Hippocampal formation (tissue), 2 donors: Measurements from ENCODE around the gene ALAS2.
"Not testable (repeated sequence)": the region's sequence is repeated elsewhere in the genome, so short reads cannot be mapped to it uniquely, and the experiment has no call there.

Experiments used
- DNase-seq, 2 donors: peaks; one replicate each; lab custom pipeline; 2025; lab: John Stamatoyannopoulos, UW

ALAS2 gene, protein sequence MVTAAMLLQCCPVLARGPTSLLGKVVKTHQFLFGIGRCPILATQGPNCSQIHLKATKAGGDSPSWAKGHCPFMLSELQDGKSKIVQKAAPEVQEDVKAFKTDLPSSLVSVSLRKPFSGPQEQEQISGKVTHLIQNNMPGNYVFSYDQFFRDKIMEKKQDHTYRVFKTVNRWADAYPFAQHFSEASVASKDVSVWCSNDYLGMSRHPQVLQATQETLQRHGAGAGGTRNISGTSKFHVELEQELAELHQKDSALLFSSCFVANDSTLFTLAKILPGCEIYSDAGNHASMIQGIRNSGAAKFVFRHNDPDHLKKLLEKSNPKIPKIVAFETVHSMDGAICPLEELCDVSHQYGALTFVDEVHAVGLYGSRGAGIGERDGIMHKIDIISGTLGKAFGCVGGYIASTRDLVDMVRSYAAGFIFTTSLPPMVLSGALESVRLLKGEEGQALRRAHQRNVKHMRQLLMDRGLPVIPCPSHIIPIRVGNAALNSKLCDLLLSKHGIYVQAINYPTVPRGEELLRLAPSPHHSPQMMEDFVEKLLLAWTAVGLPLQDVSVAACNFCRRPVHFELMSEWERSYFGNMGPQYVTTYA

DNA sequence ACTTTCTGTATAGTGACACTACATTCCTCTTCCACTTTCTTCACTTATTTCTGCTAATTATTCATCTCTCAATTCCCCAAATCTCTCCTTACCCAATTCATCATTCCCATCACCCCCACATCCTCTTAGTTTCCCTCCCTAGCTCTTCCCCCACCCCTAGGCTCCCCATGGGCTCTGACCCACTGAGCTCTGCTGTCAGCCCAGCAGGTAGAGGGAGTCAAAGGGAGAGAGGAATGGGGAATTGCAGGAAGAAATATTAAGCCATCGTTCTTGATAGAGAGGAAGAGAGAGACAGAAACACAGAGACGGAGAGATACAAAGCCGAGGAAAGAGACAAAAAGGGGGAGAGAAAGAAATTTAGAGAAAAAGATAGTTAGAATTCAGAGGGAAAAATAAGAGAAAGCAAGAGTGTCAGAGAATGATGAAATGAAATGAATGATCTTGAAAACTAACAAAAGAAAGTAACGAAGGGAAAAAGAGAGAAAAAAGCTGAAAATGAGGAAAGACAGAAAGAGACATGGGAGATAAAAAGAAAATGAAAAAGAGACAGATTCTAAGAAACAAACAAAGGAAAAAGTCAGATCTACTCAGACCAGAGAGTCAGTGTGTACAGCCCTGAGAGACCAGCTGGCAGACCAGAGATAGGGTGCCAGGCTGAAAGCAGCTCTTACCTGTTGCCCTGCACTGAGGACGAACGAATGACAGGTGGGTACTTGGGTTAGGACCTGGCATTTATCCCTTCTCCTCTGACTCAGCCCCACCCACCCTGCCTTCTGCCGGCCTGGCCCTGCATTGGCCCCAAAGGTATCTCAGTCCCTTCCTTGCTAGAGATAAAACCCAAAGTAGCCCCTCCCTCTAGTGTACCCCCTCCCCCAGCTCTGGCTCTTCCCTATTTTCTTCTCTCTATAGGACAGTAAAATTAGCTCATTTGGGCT is at the start of gene ALAS2:
ALAS2 (minus strand) TSS at position 707 of the 935 bp plus-strand sequence. CDS start 4,977 bp downstream, outside the sequence.
- DNase-seq, result no peak

DNA sequence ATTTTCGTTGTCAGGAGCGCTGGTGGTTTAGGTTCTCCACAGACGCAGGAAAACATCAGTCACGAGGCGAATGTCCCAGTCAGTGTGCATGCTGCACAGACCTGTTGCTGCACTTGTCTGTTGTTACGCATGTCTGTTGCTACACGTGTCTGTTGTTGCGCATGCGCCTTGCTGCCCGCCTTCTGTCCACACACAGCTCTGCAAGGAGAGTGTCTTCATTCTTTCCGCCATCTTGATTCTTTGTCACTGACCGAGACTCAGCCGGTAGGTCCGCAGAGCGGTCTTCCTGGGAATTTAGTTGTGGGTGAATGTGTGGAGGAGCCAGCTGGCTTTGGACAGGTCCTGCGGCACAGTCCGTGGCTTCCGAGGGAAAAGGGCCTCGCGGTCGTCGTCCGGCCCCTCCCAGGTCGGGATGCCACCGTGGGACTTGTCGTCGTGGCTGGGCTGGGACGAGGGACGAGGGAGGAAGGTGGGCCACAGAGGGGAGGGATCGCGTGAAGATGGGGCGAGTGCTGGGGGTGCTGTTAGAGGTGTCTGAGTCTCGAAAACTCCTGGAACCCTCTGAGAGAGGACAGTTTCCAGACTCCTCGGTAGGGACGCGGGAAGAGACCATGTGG is 44.2 kb upstream of the ALAS2 start, which contains the start of gene PAGE2B:
PAGE2B (plus strand) TSS at position 180 of the 617 bp plus-strand sequence. CDS start 1,012 bp downstream, outside the sequence.
- no peak for DNase-seq

DNA sequence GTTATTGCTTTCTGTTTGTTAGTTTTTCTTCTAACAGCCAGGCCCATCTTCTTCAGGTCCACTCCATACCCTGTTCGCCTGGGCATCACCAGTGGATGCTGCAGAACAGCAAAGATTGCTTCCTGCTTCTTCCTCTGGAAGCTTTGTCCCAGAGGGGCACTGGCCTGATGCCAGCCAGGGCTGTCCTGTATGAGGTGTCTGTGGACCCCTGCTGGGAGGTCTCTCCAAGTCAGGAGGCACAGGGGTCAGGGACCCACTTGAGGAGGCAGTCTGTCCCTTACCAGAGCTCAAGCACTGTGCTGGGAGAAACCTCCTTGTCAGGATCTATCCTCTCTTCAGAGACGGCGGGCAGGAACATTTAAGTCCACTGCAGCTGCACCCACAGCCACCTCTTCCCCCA is 41.5 kb upstream of the ALAS2 start:
- DNase-seq, result no peak

DNA sequence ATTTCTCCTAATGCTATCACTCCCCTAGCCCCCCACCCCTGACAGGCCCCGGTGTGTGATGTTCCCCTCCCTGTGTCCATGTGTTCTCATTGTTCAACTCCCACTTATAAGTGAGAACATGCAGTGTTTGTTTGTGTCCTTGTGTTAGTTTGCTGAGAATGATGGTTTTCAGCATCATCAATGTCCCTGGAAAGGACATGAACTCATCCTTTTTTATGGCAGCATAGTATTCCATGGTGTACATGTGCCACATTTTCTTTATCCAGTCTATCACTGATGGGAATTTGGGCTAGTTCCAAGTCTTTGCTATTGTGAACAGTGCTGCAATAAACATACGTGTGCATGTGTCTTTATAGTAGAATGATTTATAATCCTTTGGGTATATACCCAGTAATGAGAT is 36.4 kb upstream of the ALAS2 start:
- DNase-seq, result not testable (repeated sequence)

DNA sequence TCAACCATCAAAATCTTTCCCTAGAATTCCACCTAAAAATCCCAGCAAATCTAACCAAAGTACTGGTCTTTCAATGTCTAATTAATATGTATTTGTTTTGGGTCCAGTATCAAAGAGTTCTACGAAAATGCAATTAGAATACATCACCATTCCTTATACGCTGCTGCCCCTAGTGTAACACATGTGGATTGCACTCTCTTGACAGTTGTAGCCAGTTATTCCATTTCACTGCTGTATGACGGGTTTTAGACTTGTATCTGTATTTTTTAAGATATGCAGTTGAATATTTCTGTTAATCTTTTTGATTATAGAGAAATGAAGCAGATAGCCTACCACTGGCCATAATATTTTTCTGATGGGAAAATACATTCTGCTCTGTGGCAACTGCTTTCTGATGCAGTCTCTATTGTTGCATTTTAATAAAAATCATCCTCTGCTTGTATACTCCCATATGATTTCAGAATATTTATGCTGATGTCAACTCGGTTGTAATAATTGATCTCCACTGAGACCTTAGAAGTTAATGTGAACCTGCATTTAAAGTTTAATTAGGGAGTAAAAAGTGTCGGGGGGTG is 27.0 kb upstream of the ALAS2 start:
- DNase-seq, result peak in 1 of 2 donors; percentile 41

DNA sequence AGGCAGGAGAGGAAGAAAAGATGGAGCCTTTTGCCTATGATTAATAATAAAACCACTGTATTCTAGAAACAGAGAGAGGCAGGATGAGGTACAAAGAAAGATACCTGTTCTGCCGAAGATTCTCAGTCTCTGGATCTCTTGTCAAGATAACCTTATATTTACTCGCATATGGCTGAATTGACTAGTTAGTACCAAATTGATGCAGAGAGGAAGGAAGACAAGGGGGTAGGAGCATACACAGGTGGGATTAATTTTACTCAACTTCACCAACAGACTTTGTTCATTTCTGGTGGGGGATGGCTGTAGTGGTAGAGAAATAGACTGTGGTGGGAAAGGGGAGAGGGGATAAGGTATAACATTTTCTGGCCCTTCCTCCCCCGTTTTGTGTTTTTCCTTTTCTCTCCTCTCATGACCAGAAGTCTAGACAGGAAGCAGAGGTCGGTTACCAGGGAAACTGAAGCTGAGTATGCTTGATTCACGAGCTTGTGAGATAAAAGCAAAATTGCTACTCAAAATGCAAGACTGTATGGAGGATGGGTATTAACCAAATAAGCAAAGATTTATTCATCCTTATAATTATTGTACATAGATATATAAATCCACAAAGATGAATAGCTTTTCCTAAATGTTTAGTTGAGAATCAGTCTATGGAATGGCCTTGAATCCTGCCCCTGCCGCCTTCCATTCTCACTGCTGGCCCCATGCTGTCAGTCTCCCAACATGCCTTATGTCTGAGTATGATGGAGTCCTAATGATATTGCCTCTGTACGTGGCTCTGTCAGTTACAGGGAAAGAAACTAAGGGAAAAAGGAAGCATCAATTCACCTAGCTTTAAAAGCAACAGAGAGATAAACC is 26.3 kb upstream of the ALAS2 start:
- no peak for DNase-seq

DNA sequence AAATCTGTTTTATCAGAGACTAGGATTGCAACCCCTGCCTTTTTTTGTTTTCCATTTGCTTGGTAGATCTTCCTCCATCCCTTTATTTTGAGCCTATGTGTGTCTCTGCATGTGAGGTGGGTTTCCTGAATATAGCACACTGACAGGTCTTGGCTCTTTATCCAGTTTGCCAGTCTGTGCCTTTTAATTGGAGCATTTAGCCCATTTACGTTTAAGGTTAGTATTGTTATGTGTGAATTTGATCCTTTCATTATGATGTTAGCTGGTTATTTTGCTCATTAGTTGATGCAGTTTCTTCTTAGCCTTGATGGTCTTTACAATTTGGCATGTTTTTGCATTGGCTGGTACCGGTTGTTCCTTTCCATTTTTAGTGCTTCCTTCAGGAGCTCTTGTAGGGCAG is 19.8 kb upstream of the ALAS2 start:
- DNase-seq, result not testable (repeated sequence)

DNA sequence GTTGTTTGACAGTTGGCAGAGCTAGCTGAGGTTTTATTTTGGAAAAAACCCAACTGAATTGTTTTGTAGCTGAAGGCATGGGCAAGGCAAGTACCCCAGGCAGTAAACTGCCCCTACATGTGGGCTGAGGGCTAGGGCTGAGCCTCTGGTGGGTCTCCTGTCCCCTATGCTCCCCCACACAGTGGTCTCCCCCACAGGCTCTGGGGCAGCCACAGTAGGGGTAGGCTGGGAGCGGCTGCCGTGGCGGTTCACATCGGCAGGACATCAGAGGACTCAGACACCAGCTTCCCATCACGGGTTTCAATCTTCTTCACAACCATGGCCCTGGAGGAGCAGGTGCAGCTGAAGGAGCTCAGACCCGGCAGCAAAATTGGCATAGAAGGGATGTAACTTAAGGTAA is 10.7 kb upstream of the ALAS2 start:
- no peak for DNase-seq

DNA sequence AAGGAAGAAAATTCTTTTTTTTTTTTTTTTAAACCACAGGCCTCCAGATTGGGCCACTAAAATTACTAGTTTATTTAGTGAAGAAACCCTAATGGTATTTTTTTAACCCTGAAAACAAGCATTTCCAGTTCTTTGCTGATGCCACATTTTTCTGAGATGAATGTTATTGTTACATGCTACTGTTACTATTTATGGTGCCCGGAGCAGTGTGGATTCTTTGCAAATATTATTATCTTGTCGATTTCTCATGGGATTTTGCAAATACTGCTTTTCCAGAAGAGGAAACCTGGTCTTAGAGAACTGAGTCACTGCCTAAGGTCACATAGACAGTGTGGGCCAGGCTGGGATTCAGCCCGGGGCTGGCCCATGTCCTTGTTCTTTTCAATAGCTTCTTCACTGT is 8.7 kb upstream of the ALAS2 start:
- DNase-seq, result no peak

DNA sequence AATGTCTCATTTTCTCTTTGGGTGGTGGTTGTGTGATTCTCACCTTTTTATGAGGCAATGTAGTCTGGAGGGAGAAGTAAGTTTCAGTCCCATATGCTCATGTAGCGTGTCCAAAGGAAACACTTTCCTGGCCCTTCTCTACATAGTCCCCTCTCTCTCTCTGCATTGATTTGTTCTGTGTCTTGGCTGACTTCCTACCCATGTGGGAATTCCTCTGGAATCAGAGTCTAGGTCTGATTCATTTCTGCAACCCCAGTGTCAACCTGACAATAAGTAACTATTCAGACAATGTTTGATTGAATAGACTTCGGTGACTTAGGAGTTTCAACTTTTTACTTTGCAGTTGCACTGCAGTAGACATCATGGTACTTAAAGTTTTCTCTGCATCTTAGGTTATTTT is 2.7 kb upstream of the ALAS2 start:
- DNase-seq, result no peak

DNA sequence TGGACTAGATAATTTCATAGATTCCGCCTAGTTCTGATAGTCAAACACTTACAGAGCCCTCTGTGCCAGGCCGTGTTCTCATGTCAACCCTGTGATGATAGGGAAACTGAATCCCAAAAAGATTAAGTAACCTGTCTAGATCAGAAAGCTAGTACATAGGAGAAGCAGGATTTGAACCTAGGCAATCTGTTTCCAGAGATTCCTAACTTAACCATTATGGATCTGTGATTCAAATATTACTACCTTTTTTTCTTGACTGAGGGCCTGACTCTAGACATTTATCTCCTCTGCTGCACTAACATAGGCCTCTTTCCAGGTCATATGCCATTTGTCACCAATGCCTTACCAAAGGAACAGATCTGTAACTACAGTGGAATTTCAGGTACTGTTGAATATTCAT is 1.5 kb downstream of the ALAS2 start:
- DNase-seq, result no peak

DNA sequence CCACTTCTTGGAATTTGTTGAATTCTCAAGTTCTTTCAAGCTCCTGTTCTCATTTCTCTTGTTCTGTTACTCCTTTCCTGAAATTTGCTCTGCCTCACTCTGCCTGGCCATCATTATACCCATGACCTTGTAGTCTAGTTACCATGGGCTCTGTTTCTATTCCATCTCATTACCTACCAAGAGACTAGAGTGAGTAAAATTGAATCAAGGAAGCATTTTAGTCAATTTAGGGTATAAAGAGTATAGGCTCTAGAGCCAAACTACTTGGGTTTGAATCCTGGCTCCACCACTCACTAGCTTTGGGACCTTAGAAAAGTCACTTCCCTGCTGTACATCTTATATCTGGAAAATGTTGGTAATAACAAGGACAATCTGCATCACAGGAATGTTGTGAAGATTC is 2.2 kb downstream of the ALAS2 start:
- no peak for DNase-seq

DNA sequence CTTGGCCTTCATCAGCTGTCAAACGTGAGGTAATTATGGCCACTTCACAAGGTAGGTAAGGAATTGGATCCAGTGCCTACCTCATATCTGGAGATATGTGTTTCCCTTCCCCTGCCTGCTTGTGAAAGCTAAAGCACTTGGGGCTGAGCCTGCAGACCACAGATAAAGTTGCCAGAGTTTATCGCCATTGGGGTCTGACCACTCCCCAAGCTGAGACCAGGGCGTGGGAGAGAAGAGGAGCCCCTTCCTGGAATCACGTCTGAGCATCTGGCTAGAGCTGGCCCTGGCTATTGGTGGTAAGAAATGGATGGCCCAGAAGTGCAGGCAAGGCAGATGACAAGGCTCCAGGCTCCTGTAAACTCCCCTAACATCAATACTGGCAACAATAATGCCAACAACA is 2.7 kb downstream of the ALAS2 start:
- DNase-seq, result no peak

DNA sequence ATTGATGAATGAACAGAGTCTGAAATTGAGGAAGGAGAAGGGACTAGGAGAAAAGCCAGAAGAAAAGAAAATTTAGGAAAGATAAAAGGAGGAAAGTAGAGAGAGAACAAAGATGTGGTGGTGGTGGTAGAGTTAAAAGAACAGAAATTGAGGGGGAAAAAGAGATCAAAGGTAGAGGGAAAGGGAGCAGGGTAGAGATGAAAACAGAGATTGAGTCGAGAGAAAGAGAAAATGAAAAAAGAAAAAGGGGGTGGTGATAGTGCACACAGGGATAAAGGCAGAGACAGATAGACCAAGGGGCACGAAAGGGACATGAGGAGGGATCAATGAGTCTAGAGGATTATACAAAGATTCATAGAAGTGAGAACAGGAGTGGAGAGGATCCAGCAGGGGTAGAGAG is 3.9 kb downstream of the ALAS2 start:
- no peak for DNase-seq

DNA sequence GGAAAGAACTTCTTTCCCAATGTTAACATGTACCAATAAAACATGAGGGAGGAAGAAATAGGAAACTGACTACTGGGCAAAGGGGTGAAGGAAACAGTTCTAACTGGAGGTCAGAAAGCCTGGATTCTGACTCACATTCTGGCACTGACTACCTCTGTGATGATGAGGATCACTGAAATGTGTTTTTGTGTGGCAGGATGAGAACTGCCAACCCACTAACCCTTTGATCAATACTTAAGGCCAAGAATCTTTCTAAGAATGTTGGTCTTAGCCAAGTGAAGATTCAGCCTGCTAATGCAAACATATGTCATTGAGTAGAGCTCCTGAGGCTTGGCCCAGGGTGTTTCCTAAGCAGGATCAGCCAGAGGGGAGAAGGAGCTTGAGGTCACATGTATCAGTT is 4.6 kb downstream of the ALAS2 start:
- no peak for DNase-seq

DNA sequence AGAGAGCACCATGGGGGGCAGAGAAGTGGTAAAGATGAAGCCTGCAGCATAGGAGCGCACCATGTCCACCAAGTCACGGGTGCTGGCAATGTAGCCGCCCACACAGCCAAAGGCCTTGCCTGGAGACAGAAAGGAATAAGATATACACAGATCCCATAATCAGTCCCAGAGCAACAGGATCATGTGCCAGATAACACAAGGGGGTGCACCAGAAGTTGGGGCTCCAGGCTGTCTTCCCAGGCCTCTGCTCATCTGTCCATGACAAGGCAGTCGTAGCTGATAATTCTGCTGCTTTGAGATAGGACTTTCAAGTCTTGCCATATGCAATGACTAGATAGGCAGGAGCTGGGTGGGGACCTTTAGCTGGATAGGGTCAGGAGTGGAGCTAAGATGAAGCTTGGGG is 15.9 kb downstream of the ALAS2 start:
- no peak for DNase-seq

DNA sequence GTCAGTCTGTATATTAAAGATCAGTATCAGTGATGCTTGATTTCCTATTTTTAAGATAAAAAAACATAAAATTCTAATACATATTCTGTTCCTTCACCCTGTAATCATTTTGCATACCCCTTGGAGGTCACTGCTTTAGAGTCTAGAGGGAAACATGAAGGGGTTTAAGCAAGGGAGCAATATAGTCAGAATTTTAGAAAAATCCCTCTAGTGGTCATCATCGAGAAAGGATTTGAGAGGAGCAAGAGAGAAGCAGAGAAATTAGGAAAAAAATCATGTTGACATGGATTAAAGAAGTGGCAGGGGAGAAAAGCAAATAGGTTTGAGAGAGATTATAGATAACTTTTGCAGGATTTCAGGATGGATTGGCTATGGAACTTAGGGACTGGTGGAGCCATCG is 19.5 kb downstream of the ALAS2 start:
- DNase-seq, result no peak

DNA sequence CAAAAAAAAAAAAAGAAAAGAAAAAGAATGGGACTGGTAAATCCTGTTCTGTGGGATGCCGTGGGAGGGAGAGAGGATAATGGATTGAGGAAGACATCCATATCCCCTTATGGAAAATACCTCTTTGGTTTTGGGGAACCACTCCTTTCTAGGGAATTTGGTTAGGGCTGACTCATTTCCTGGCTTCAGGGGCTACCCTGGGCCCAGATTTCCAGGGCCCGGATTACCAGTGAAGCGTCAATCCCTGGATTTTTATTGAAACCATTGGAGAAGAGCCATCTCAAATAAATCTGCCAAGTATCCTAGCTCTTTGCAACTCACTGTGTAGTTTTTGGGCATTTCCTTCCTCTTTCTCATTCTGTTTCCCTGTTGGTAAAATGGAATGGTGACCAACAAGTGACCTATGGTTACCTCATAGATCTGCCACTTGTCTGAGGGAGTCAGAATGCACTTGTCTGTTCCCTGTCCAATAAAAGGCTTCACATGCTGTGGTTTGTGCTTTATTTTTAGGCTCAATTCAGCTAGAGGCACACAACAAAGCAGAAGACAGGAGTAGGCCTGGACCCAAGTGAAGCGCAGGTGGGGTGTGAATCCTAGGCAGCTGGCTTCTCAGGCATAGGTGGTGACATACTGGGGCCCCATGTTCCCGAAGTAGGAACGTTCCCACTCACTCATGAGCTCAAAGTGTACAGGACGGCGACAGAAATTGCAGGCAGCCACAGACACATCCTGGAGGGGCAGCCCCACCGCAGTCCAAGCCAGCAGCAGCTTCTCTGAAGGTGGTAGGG is 22.0 kb downstream of the ALAS2 start:
- DNase-seq, result no peak

DNA sequence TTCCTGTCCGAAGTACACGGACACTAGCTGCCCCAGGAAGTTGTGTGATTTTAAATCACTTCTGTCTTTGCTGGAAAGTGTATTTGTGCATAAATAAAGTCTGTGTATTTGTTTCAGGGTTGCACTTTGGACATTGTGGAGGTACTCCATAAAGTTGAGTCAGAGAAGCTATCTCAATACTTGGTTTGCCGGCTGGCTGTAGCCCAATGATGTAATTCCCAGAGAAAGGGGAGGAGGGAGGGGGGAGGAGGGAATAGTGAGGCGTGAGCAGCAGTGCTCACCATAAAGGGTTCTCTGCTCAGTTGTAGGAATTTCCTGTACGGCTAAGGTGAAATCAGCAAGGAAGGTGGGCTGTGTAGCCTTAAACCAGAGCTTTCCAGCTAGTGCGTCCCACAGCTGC is 23.1 kb downstream of the ALAS2 start:
- DNase-seq, result no peak
